ENCODE data around the gene ELL2.

The ELL2 gene

GRCh38 chr5:95956021-95956899 lies 5.4 kb downstream of the ELL2 start:
- peak; percentile 28 for DNase-seq (ENCODE audit: low read depth)

DNA sequence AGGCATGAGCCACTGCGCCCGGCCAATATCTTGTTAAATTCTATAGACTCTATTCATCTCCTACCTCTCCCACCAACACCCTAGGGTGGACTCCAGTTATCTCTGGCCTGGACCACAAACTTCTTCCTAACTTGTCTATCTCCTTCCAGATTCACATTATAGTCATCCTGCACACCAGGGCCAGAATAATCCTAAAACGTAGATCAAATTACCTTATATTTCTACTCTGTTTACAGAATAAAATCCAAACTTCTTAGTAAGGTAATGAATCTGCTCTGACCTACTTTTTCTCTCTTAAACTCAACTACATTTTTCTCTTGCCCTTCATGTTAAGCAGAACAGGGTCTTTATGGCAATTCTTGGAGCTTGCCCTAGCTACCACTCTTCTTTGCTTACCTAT lies 6.9 kb downstream of the ELL2 start:
- DNase-seq (ENCODE audit: low read depth): no peak

GRCh38 chr5:95953021-95953702 lies 8.5 kb downstream of the ELL2 start:
- DNase-seq (ENCODE audit: low read depth): no peak

DNA sequence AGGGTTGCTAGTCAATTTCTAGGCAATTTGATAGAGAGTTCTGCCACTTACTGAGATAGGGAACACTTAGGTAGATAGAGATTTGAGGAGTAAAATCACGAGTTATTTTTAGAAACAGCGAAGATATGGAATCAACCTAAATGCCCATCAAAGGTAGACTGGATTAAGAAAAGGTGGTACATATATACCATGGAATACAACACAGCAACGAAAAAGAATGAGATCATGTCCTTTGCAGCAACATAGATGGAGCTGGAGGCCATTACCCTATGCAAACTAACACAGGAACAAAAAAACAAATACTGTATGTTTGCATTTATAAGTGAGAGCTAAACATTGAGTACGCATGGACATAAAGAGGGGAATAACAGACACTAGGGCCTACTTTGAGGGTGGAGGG lies 9.7 kb downstream of the ELL2 start:
- DNase-seq (ENCODE audit: low read depth): no peak

- no peak for DNase-seq (ENCODE audit: low read depth)
These were observed 11.8 kb downstream of the ELL2 start for GRCh38 chr5:95949810-95950209.

DNA sequence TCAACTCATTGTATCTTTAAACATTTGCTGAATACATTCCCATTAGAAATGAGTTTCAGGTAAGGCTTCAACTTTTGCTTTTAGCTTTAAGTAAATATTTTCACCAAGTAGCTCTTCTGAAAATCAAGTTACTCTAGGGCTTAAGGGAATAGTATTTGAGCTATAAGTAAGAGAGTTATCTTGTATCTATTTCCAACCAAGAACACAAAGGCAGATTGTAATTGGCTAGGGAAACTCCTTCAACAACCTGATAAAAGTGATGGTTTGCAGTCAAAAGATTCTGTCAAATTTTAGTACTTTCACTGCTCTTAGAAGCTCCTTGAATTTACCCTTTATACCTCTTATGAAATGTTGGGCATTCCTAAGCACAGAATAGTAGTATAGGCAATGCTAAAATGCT lies 13.0 kb downstream of the ELL2 start:
- no peak for DNase-seq (ENCODE audit: low read depth)

DNA sequence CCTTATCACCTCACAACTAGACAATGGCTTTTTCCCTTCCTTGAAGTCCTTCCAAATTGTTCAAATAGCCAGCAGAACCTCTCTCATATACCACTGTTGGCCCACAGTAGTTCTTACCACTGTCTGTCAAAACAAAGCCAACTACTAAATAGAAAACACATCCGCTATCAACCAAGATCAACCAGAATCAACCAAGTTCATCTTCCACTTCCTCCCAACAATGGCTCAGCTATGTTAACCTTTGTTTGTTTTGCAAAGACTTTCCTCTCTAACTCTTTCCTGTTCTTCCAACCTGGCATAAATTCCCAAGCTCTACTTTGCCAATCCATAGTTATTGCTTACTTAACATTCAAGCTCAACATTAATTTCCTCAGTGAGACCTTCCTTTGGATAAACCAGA lies 15.2 kb downstream of the ELL2 start:
- no peak for DNase-seq (ENCODE audit: low read depth)

DNA sequence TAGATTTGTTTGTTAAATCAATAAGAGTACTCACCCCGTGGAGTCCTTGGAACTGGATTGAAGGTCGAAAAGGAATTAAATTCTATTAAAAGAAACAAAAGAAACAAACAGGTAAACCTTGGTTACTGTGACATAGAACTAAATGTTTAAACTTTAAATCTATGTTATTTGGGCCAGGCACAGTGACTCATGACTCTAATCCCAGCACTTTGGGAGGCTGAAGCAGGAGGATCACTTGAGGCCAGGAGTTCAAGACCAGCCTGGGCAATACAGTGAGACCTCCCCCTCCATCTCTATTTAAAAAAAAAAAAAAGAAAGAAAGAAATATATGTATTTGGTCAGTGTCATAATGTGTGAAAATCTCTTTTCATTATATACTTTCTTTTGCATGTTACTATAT lies 18.7 kb downstream of the ELL2 start:
- no peak for DNase-seq (ENCODE audit: low read depth)

DNA sequence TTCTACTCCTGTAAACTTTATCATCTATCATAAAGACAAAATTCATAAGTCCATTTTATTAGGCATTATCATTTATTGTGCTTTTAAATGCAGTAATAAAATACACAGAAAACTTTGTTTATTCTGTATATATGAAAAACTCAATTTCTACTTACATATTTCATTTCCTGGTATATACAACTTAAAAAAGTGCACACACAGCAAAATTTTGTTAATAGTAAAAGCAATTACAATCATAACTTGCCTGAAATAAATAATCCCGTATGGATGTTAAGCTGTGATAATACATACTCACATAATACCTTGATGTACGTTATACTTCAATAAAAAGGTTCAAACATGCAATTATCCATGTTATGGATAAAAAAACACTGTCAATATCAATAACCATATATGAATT lies 19.2 kb downstream of the ELL2 start:
- no peak for DNase-seq (ENCODE audit: low read depth)

- DNase-seq (ENCODE audit: low read depth): no peak
These were observed 19.9 kb downstream of the ELL2 start for GRCh38 chr5:95941756-95942155.

DNA sequence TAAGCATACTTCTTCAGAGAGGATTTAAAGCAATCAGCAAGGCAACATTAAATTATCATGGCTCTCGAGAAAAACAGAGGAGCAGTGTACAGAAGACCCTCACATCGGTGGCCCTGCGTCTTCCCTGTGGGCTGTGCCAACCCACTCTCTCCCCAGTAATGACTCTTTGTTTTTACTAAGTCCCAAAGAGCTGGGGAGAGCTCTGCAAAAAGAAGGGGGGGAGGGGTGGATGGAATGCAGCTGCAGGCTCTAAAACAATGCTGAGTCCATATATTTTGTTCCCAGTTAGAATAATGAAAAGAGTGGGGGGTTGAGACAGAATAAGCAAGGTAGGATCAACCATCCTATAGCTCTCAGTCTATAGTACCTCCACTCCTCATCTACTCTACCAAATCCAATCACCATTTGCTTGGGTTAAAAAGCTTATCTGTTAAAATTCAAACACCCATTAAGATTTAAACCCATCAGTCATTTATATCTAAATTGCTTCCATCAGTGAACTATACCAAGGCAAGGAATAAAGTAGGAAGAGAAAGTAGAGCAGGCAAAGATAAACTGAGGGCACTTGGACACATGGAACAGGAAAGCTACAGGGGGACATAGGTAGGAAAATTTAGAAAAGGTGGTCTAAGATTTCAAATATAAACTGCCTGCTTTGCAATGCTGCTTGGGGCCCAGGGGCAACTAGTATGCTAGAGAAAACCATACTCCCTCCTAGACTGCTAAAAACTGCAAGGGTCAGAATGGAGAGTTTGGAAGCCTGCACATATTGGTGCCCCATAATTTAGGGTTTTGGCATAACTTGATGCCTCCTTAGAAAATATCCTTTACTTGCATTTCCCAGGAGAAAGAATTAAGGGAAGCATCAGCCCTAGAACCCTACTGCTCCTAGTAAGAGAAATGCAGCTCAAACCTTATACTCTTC lies 20.6 kb downstream of the ELL2 start:
- DNase-seq (ENCODE audit: low read depth): no peak

GRCh38 chr5:95939465-95939864 lies 22.2 kb downstream of the ELL2 start:
- no peak for DNase-seq (ENCODE audit: low read depth)

DNA sequence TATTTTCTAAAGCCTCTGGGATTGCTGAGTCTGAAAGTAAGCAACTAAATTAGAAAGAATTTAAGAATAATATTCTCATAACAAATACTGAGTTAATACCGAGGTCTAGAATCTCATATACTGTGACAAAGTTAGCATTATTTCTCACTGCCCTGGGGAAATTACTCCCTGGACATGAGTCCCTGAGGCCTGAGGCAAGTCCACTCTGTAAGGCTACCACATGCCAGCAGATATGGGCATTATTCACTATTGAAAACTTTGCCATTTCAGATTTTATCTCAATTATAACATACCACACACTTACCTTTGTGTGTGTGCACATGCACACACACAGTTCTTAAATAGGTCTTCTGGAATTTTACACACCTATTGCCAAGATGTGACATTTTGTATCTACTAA lies 22.9 kb downstream of the ELL2 start:
- no peak for DNase-seq (ENCODE audit: low read depth)

GRCh38 chr5:95938347-95938746 lies 23.3 kb downstream of the ELL2 start:
- no peak for DNase-seq (ENCODE audit: low read depth)

DNA sequence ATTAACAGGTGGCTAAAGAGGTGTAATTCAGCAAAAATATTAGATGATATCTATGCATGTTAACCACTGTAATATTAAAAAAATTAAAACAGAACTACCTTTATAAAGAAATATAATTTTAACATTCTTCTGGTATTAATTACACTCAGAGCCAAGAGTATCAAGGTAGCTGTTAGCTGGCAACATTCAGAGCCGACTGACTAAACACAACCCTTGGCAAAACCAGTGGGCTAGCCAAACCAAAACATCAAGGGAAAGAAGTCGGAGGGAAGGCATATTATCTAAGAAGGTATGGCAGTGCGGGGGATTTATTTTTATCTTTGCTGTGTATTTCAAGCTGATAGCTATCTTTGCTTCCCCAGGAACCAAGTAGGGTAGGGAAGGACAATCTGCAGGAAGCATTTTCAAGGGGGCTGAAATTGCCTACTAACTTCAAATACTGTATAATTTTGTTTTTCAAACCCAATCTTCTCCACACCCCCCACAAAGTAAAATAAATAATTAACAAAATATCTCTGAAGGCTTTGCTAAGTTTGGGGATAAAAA lies 24.0 kb downstream of the ELL2 start:
- DNase-seq (ENCODE audit: low read depth): no peak

DNA sequence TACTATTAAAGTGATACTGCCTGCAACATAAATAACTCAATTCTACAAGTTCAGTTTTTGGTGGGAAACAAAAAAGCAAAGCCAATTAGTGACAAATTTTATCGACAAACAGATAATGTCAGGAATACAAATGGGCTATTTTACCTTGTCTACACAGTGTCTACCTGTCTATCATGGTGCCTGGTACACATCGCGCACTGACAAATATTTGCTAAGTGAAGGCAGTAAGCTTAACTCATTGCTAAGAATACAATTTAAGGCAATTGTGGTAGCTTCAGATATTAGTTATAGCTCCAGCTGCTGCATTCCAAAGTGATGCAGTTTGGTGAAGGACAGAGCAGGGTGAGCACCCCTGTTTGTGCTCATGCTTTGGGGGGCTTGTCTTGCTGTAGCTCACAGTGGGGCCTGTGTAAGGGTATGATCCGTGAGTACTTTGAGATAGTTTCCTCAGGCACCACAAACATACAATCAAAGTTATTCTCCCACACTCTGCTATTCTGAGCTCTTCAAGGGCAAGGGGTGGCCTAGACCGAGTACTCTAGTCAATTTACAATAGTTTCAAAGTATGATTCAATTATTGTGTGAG lies 24.7 kb downstream of the ELL2 start:
- DNase-seq (ENCODE audit: low read depth): no peak

DNA sequence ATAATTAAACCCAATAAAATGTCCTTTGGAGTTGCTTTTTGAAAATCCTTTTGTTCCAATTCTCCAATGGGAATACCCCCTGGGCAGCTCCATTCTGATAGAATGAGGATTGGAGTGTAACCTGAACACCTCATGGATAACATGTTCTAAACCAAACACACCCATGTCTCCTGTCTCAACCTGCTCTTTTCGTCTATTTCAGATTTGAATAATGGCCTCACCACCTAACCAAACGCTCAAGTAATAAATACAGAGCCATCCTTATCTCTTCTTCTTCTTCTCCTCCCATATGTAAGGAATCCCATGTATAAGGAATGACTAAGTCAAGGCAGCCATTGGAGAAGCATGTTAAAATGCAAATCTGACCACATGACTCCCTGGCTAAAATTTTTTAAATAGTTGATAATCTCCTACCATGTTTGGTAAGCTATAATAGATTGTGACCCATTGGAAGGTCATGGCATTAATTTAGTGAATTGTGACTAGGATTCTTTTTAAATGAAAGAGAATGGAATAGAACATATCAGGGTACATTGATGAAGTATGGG lies 26.0 kb downstream of the ELL2 start:
- no peak for DNase-seq (ENCODE audit: low read depth)

DNA sequence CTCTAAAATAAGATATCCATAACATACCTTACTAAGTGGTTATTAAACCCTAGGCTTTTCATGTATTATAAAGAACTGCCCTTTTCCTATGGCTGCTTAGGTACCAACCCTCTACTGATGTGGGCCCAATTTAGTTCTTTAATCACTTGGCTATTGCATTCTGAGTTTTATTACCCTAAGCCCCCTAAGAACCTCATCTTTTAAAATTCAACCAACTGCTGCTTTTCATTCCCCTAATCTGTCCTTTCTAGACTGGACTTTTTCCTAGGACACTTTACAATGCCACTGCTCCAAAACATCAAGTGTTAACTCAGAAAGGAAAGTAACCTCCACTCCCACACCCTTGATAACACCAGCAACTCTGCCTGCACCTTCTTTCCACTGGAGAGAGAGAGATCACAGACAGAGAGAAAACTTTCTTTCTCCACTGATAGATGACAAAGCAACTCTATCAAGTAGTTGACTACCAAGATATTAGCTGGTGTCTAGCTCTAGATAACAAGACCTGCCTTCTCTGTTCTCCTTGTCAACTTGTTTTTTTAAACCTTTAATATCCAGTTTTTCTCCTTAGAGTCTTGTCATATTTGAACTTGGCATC lies 27.3 kb downstream of the ELL2 start:
- DNase-seq (ENCODE audit: low read depth): no peak

DNA sequence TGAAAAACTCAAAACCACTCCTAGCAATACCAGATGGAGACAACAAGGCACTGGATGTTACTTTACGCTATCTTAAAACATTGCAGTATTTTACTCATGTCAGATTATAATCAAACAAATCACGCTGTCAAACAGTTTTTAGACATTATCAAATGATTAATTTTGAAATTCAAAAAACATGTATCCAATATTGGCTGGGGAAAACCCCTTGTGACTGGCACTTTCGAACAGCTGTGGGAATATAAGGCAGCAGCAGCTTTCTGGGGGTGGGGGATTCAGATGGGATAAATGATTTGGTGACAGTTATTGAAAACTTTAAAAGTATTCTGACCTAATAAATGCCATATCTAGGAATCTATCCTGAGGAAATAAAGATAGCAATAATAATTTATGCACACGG lies 28.7 kb downstream of the ELL2 start:
- DNase-seq (ENCODE audit: low read depth): no peak

DNA sequence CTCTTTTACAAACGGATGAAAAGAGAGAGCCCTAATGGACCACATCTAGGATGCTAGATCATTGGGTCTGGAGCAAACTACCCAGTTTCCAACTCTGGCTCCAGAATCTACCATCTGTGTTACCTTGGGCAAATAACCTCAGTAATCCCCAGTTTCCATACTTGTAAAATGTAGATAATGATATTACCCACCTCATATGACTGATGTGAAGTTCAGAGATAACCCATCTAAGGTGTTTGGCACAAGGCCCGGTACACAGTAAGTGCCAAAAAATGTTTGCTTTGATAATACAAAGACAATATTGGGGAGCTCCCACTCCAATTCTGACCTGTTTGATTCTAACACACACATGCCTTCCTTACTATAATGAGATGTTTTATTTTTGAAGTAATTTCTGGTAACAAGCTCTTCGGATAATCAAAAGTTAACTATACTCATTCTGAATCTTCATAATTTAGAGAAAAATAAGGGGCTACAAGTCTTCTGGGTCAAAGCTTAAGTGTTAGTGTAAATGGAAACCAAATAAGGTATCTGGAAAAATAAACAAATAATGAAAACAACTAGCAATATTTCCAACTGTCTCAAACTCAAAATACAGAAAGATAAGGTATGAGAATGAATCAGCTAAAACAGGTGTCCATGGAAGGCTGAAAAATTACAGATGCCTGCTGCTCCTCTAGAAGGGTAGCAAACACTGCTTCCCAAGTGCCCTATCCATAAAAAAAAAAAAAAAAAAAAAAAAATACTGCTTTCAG lies 30.4 kb downstream of the ELL2 start:
- DNase-seq (ENCODE audit: low read depth): no peak
